DND-41 (cell line): ENCODE results near the gene SENP7.
"Not testable (repeated sequence)": the region's sequence is repeated elsewhere in the genome, so short reads cannot be mapped to it uniquely, and the experiment has no call there.

Experiments used
- ATAC-seq: fragments of 200-7000 bp; cut with Tn5 transposase; 3 replicates; pipeline ENCODE4 v1.9.1; 2021; ENCODE audit warnings: low read depth; ENCODE audit not compliant: insufficient read depth
- DNase-seq: peaks from one replicate; pipeline ENCODE4 v3.0.0-alpha.2; 2020
- H2AFZ ChIP-seq: 2 replicates; pipeline ENCODE4 v1.6.0; 2012; ENCODE audit warnings: low read depth, low read length
- H3K27ac ChIP-seq: 2 replicates; pipeline ENCODE4 v1.5.1; 2012; ENCODE audit warnings: low read length, inconsistent platforms
- H3K27me3 ChIP-seq: fragments of 200-600 bp; sonication (generic); 2 replicates; pipeline ENCODE4 v1.6.0; 2012; ENCODE audit warnings: low read length, mild to moderate bottlenecking, inconsistent platforms; ENCODE audit not compliant: insufficient read depth, poor library complexity
- H3K36me3 ChIP-seq: 2 replicates; pipeline ENCODE4 v1.5.1; 2012; ENCODE audit warnings: low read length, inconsistent platforms; ENCODE audit not compliant: insufficient read depth
- H3K4me1 ChIP-seq: 2 replicates; pipeline ENCODE4 v1.5.1; 2012; ENCODE audit warnings: mild to moderate bottlenecking, low read length; ENCODE audit not compliant: insufficient read depth
- H3K4me2 ChIP-seq: 2 replicates; pipeline ENCODE4 v1.6.0; 2012; ENCODE audit warnings: mild to moderate bottlenecking, moderate library complexity, low read length, inconsistent platforms; ENCODE audit not compliant: insufficient read depth
- H3K4me3 ChIP-seq, 2 experiments: fragments of 200-600 bp in 1 of 2; shearing (Covaris generic) in 1 of 2; 2 replicates each; pipeline ENCODE4 v1.5.1; 2012 to 2016; ENCODE audit warnings: inconsistent platforms in 2 of 2, low read length in 2 of 2, mild to moderate bottlenecking in 2 of 2, low read depth in 1 of 2, moderate library complexity in 1 of 2
- H3K79me2 ChIP-seq: 2 replicates; pipeline ENCODE4 v1.6.0; 2012; ENCODE audit warnings: low read length, inconsistent platforms; ENCODE audit not compliant: insufficient read depth
- H3K9ac ChIP-seq: 2 replicates; pipeline ENCODE4 v1.6.0; 2012; ENCODE audit warnings: low read depth, mild to moderate bottlenecking, inconsistent platforms, low read length, moderate library complexity
- H3K9me3 ChIP-seq: 2 replicates; pipeline ENCODE4 v1.5.1; 2012; ENCODE audit warnings: low read length, moderate library complexity, mild to moderate bottlenecking, inconsistent platforms; ENCODE audit not compliant: insufficient read depth, severe bottlenecking
- H4K20me1 ChIP-seq: 2 replicates; pipeline ENCODE4 v1.6.0; 2012; ENCODE audit warnings: low read length; ENCODE audit not compliant: insufficient read depth
- EZH2 ChIP-seq: IDR thresholded peaks from 3 replicates; pipeline ENCODE4 v1.6.1; 2012; ENCODE audit warnings: borderline replicate concordance, low read depth, mild to moderate bottlenecking, moderate library complexity, low read length, inconsistent platforms; ENCODE audit not compliant: severe bottlenecking
- TF ChIP-seq, protein P1 (sequence below): IDR thresholded peaks from 2 replicates; pipeline ENCODE4 v1.5.1; 2012; ENCODE audit warnings: borderline replicate concordance, low read length, moderate library complexity, mild to moderate bottlenecking; ENCODE audit not compliant: poor library complexity, severe bottlenecking; ENCODE audit errors: extremely low read depth

The SENP7 gene

GRCh38 chr3:101542957-101543356, 29.9 kb upstream of the SENP7 start:
- Histone ChIP-seq H3K9me3 (no peaks in the 10 kb centered on the region), H3K36me3 (no peaks in the 10 kb centered on the region), H2AFZ (no peak overlapping the region), H3K79me2 (no peaks in the 10 kb centered on the region), H3K9ac (no peak overlapping the region), H3K4me1 (no peaks in the 10 kb centered on the region), H4K20me1 (no peaks in the 10 kb centered on the region), H3K4me3 (no peak overlapping the region), H3K27ac (no peak overlapping the region), H3K4me2 (no peak overlapping the region), H3K27me3 (no peaks in the 10 kb centered on the region)
- TF ChIP-seq, protein P1, sequence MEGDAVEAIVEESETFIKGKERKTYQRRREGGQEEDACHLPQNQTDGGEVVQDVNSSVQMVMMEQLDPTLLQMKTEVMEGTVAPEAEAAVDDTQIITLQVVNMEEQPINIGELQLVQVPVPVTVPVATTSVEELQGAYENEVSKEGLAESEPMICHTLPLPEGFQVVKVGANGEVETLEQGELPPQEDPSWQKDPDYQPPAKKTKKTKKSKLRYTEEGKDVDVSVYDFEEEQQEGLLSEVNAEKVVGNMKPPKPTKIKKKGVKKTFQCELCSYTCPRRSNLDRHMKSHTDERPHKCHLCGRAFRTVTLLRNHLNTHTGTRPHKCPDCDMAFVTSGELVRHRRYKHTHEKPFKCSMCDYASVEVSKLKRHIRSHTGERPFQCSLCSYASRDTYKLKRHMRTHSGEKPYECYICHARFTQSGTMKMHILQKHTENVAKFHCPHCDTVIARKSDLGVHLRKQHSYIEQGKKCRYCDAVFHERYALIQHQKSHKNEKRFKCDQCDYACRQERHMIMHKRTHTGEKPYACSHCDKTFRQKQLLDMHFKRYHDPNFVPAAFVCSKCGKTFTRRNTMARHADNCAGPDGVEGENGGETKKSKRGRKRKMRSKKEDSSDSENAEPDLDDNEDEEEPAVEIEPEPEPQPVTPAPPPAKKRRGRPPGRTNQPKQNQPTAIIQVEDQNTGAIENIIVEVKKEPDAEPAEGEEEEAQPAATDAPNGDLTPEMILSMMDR: no peak
- TF ChIP-seq EZH2: no peak
- DNase-seq (no peak), ATAC-seq (no peak)

DNA sequence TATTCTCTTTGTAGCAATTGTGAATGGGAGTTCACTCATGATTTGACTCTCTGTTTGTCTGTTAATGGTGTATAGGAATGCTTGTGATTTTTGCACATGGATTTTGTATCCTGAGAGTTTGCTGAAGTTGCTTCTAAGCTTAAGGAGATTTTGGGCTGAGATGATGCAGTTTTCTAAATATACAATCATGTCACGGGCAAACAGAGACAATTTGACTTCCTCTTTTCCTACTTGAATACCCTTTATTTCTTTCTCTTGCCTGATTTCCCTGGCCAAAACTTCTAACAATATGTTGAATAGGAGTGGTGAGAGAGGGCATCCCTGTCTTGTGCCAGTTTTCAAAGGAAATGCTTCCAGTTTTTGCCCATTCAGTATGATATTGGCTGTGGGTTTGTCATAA, 23.9 kb upstream of the SENP7 start:
- not testable (repeated sequence) for H3K4me2 ChIP-seq, H3K79me2 ChIP-seq, H3K9ac ChIP-seq, H3K27me3 ChIP-seq, ATAC-seq, H3K4me1 ChIP-seq, H2AFZ ChIP-seq, H3K4me3 ChIP-seq, DNase-seq, H4K20me1 ChIP-seq, H3K36me3 ChIP-seq, H3K27ac ChIP-seq, H3K9me3 ChIP-seq

GRCh38 chr3:101536266-101536665, 23.3 kb upstream of the SENP7 start:
- no peak overlapping the region for H3K4me3 ChIP-seq
- H4K20me1 ChIP-seq: no peaks in the 10 kb centered on the region
- no peaks in the 10 kb centered on the region for H3K79me2 ChIP-seq
- no peaks in the 10 kb centered on the region for H3K27me3 ChIP-seq
- no peaks in the 10 kb centered on the region for H3K36me3 ChIP-seq
- no peak overlapping the region for H2AFZ ChIP-seq
- no peaks in the 10 kb centered on the region for H3K4me1 ChIP-seq
- H3K9me3 ChIP-seq: no peaks in the 10 kb centered on the region
- TF ChIP-seq EZH2: no peak
- TF ChIP-seq, protein P1: no peak
- ATAC-seq (no peak), DNase-seq (no peak)
- no peak overlapping the region for H3K9ac ChIP-seq
- H3K4me2 ChIP-seq: no peak overlapping the region
- no peak overlapping the region for H3K27ac ChIP-seq

GRCh38 chr3:101535221-101535620, 22.2 kb upstream of the SENP7 start:
- Histone ChIP-seq H3K9ac (no peak overlapping the region), H3K4me1 (no peaks in the 10 kb centered on the region), H3K27ac (no peak overlapping the region), H4K20me1 (no peaks in the 10 kb centered on the region), H2AFZ (no peak overlapping the region), H3K79me2 (no peaks in the 10 kb centered on the region), H3K27me3 (no peaks in the 10 kb centered on the region), H3K4me2 (no peak overlapping the region), H3K9me3 (no peaks in the 10 kb centered on the region), H3K36me3 (no peaks in the 10 kb centered on the region), H3K4me3 (no peak overlapping the region)
- no peak for TF ChIP-seq EZH2
- TF ChIP-seq, protein P1: no peak
- no peak for ATAC-seq
- DNase-seq: no peak
